Measurements from ENCODE around the gene GSAP.

GSAP gene

GRCh38 chr7:77404641-77405040 is 11.5 kb downstream of the GSAP start:
- DNase-seq, result no peak

DNA sequence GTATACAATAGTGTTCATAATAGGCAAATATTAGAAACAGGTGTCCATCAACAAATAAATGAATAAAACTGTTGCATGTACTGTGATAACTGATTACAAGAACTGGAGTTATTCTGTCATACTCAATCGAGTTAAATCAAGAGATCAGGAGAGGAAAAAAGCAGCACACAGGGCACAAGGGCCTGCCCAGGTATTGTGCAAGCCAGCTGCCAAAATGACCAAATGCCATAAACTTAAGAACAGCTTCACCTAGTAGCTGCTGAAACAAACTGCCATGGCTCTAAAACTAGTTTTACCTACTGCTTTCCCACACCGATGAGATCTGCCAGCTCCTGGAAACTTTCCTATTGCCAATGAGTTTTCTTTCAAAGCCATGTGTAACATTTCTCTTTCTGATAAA is 12.2 kb downstream of the GSAP start:
- DNase-seq, result no peak

DNA sequence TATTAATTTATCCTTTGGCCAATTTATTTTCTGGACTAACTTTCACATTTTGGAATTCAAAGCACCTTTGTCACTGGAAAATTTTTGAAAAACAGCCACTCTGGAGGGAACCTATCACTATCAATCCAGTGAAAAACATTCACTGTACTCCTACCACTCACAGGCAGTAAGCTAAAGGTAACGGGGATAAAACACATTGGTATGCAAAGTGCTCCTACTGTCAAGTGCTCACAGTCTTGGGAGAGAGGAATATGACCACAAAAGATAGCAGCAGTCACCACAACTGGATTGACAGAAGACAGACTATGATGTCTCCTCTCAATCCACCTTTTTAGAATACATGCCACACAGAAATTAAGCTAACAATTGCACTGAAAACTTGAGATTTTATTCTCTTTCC is 13.3 kb downstream of the GSAP start:
- DNase-seq, result no peak

- DNase-seq, result no peak
Observed at GRCh38 chr7:77401002-77401401, 15.1 kb downstream of the GSAP start.

- no peak for DNase-seq
Observed at GRCh38 chr7:77399816-77400215, 16.3 kb downstream of the GSAP start.

DNA sequence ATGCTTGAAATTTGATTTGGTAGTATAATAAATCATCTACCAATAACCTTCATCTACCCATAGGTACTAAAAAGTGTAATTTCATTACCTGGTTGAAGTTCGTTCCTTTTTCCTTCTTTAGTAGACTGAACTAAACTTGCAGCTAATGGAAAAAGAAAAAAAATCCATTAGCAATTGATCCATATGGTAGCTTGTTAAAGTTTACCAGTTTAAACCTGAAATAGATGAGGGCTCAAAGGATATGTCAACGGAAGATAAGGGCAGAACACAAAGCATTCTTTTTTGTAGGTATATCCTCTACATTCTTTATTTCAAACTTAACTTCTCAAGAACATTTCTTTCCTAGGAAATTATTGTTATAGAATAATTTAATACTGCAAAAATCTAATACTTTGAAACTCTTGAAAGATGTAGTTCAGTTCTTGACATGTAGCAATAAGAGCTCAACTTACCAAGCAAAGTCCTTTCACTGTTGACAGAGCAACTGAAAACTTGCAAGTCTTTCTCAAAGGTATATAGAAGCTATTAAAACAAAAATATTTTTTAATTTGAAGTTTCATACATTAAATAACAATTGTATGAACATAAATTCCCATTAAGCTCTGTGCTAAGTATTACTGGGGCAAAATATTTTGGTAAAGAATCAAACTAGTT is 19.1 kb downstream of the GSAP start:
- no peak for DNase-seq

GRCh38 chr7:77395626-77396025 is 20.5 kb downstream of the GSAP start:
- no peak for DNase-seq

DNA sequence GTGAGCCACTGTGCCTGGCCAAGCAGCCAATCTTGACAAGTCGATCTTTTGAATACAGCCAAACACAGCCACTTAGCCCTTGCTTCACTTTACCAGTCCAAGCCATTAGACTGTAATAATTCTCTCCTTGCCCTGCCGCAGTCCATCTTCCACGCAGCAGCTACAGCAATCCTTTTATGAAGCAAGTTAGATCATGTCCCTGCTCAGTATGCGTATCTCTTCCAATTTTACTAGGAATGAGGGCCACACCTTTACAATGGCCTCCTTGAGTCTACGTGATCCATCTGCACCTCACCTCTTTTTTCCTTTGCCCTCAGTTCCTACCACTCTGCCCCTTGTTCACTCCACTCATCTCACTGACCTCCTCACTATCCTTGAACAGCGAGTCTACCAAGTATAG is 22.2 kb downstream of the GSAP start:
- DNase-seq, result no peak

- DNase-seq, result no peak
Observed at GRCh38 chr7:77393261-77393660, 22.9 kb downstream of the GSAP start.

GRCh38 chr7:77391230-77391629 is 24.9 kb downstream of the GSAP start:
- no peak for DNase-seq

GRCh38 chr7:77388055-77388641 is 28.0 kb downstream of the GSAP start:
- DNase-seq, result no peak

DNA sequence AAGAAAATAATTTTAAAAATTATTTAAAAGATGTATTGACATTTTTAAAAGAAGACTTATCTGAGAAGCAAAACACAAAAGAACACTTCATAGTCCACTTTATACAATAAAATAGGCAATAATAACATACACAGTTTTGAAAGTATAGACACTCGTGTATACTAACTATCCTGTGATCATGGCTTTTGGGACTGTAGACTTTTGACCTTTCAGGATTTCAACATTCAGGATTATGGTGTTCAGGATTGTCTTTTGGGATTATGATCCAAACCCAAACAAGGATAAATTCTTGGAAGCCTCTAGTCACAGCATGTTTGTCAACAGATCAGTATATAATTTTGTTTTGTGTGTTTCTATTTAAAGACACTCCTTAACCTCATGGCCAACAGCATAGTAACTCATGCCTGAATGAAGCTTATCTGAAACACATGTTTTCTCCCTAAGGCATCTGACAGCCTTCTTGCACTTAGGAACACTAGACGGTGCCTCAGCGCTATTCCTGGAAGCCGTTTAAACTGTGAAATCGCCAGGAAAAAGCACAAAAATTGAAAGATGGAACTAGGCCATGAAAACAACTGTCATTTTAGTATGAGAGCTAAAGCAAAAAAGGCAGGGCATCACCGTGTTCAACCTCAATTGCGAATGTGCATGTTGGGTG is 29.9 kb downstream of the GSAP start:
- DNase-seq, result no peak

DNA sequence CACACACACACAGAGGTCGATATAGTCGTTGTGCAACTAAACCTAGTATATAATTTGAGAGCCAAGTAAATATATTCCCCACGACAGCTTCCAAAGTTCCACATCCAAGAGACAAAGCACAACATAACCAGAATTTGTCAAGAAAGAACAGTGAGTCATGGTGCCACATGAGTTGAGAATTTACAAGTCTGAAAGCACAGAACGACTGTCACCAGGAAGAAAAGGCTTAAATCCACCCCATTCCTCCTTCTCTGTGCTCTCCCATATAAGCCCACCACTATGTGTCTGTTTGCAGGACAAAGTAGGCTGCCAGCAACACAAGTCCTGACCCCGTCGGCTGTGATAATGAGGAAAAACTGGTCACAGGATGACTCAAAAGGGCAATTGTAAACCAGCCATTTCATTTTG is 32.8 kb downstream of the GSAP start:
- no peak for DNase-seq

DNA sequence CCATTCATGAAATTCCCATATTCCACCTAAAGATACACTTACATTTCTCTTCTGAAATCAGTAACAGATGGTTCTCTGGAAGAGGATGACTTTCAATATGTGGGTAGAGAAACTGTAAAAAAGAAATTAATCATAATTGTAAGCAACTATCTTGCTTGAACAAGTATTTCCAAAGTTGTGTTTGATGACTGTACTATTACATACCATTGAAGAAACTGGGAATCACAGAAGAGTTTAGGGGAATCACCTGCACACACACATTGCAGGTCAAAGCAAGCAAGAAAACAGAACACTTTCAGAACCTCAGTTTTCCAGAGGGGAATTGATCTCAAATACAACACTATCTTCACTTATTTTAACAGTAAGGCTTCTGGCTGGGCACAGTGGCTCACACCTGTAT is 33.6 kb downstream of the GSAP start:
- no peak for DNase-seq

- DNase-seq, result no peak
Observed at GRCh38 chr7:77378584-77378983, 37.6 kb downstream of the GSAP start.

- no peak for DNase-seq
Observed at GRCh38 chr7:77370606-77371005, 45.5 kb downstream of the GSAP start.

DNA sequence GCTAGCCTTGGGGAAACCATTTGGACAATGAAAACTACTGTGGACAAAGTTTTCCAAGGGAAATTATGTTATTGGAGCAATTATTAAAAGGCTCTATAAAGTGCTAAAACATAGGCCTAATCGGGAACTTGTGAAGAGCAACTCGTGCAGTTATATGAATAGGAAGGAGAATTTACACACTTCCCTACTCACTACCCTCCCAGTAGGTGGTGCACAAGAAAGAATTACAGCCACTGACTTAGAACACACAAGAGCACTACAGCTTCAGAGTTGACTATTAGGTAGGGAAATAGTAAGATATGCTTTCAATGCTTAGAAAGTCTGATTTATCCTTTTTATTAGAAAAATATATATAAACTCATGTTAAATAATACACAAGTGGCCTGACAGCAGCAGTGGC is 47.2 kb downstream of the GSAP start:
- DNase-seq, result no peak

- no peak for DNase-seq
Observed at GRCh38 chr7:77367976-77368375, 48.2 kb downstream of the GSAP start.

DNA sequence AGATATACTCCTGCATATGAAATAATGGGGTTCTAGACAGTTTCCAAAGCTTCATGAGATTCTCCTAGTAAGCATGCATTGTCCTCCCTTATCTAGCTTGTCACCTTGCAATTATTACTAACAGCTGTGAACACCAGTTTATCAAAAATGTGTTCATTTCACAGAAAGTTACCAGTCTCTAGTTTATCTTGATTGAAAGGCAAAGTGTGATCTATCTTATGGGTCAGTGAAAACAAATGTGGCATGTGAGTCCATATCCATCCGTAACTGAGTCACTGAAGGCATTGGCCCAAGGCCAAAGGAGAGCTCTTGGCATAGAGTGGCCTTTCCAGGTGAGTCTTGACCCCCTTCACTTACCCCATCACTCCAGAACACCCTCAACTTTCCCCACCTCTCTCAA is 53.2 kb downstream of the GSAP start:
- DNase-seq, result no peak

DNA sequence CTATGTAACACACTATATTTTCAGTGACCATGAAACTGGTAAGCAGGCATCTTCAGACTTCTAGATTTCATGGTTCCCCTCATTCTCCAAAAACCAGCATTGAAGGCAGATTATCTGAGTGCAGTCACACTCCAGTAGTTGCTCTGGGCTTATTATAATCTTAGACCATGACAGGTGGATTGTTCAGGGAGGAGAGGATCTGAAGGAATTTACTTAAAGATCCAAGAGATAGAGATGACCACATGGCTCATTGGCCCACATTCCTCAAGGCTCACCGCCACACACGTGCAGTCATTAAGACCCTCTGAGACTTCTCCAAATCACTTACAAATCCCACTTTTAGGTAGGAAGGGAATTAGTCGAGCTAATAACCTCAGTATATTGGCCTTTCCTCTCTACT is 55.2 kb downstream of the GSAP start:
- no peak for DNase-seq

GRCh38 chr7:77360104-77360503 is 56.0 kb downstream of the GSAP start:
- no peak for DNase-seq

DNA sequence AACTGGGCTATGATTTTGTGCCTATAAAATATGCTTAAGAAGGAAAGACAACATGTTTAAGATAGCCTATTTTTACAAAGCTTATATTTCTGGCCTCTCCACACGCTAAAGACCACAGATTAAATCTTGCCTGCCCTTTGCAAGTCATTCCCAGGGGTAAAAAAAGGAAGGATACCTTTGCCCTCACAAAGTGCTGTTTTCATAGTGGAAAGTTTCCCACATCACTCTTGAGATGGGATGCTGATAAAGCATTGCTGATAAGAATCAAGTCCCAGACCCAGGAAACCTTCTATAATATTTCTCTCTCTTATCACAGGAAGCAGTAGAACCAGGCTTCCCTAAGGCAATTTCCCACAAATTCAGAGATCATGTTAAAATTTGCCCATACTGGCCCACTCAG is 56.5 kb downstream of the GSAP start:
- DNase-seq, result no peak

DNA sequence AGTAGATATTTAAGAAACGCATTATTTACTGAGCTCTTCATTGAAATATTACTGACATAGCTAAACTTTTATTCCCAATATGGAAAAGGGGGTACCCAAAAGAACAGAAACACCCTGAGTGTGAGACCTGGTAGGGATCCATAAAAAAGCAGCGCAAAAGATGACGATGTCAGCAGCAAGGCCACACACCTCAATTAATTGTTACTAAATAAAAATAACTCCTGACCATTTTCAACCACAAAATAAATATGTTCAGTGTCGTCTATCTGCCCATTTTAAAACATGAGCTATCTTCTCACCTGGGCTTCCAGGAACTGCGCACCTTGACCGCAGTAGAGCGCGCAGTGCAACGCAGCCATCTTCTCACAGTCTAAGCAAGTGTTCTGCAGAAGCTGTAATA is 61.2 kb downstream of the GSAP start:
- no peak for DNase-seq

GRCh38 chr7:77354484-77354883 is 61.7 kb downstream of the GSAP start:
- no peak for DNase-seq

GRCh38 chr7:77353911-77354310 is 62.2 kb downstream of the GSAP start:
- no peak for DNase-seq
